Thyroid gland (tissue), 4 donors: ENCODE measurements around the gene COG7. TPM values are rescaled to one million over a fixed set of nuclear protein-coding genes. Genes with fewer than 3 reads are reported as not detected.
"Not testable (repeated sequence)": the region's sequence is repeated elsewhere in the genome, so short reads cannot be mapped to it uniquely, and the experiment has no call there.

Source experiments
- DNase-seq, 2 donors: peaks; one replicate each; pipeline ENCODE4 v3.0.0-alpha.2; 2019
- H3K27ac ChIP-seq, 3 donors: fragments of 200-600 bp; sonication (generic); 1 replicate in 2 of 3; 2 replicates in 1 of 3; pipeline ENCODE4 v1.5.1; 2016 to 2019; ENCODE audit warnings: mild to moderate bottlenecking in 1 of 3, moderate library complexity in 1 of 3
- H3K27me3 ChIP-seq: fragments of 200-600 bp; sonication (generic); one replicate; pipeline ENCODE4 v1.5.1; 2019
- H3K36me3 ChIP-seq, 2 donors: fragments of 200-600 bp; sonication (generic); one replicate each; pipeline ENCODE4 v1.5.1; 2016 to 2019
- H3K4me1 ChIP-seq, 2 donors: fragments of 200-600 bp; sonication (generic); one replicate each; pipeline ENCODE4 v1.5.1; 2017 to 2019
- H3K4me3 ChIP-seq, 3 donors: fragments of 200-600 bp; sonication (generic); replicated peaks in 1 of 3; 1 replicate in 2 of 3; 2 replicates in 1 of 3; pipeline ENCODE4 v1.5.1; 2016; ENCODE audit warnings: mild to moderate bottlenecking in 1 of 3
- H3K9me3 ChIP-seq: fragments of 200-600 bp; sonication (generic); one replicate; pipeline ENCODE4 v1.5.1; 2017
- CTCF ChIP-seq, 6 experiments: fragments of 200-600 bp in 3 of 6; fragments of 450-650 bp in 3 of 6; sonication (generic) in 3 of 6; IDR thresholded peaks; one replicate each; pipeline ENCODE4 v1.5.1; 2016 to 2019; ENCODE audit warnings: antibody characterized with exemption in 6 of 6, mild to moderate bottlenecking in 2 of 6, inconsistent platforms in 1 of 6, moderate library complexity in 1 of 6
- POLR2A ChIP-seq, 2 donors: fragments of 450-650 bp; IDR thresholded peaks; one replicate each; pipeline ENCODE4 v1.6.1; 2017; ENCODE audit warnings: antibody characterized with exemption in 2 of 2, mild to moderate bottlenecking in 2 of 2, moderate library complexity in 1 of 2
- WGBS, 2 donors: methylation state at CpG; one replicate each; pipeline ENCODE4 v1.1.5; 2017; 5-methylcytosine and 5-hydroxymethylcytosine counted together
- intact Hi-C: fragments of 100-400 bp; cut with DNase I; formaldehyde crosslinking; loops from one replicate; pipeline ENCODE4 v1.15.1; 2023
- total RNA-seq, 4 donors: library from RNA; depleted of rRNA; stranded (reverse); fragments of >200 nt; gene quantifications; one replicate each; pipeline ENCODE4 v1.2.3, GENCODE V29; 2016

COG7 gene
- total RNA-seq, 4 donors from 2014 or later, result 27.5 to 35.1 (median 30.8) TPM

DNA sequence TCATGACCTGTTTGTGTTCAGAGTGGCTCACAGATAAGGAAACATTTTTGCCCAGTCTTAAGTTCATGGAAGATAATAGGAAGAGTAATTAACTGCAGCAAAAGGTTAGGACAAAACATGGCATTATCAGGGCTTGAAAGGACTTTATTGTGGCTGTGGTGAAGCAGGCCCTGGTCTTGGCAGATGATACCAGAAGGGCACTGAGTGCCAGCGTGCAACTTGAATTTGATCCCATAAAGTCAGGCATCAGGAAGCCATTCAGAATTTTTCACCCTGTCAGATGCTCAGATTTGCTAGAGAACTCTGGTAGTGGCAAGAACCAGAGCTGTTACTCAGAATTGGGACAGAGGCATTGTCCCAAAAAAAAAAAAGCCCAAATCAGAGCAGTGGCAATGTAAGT lies 11.2 kb upstream of the COG7 start:
- Histone ChIP-seq H3K36me3 (peaks cover 22 to 36% of the 10 kb centered on the region in 2 donors), H3K4me1 (peaks cover 8 to 9% of the 10 kb centered on the region in 2 donors), H3K27me3 (no peaks in the 10 kb centered on the region), H3K9me3 (no peaks in the 10 kb centered on the region), H3K27ac (no peak overlapping the region), H3K4me3 (no peak overlapping the region)
- no peak for DNase-seq
- intact Hi-C loops, result no loop called here
- no peak for TF ChIP-seq POLR2A (IDR thresholded peaks at IDR 0.05)
- WGBS, 2 donors, result 94 to 100% methylated on average over 1 of the region's 1 CpG

GRCh38 chr16:23462994-23463393 lies 10.0 kb upstream of the COG7 start:
- intact Hi-C loops, H3K4me3 ChIP-seq, H3K27me3 ChIP-seq, H3K9me3 ChIP-seq, H3K4me1 ChIP-seq: not testable (repeated sequence)
- peak; percentile 94 to 97 for DNase-seq
- 19 to 27% methylated on average over 6 of the region's 6 CpGs for WGBS, 2 donors
- H3K36me3 ChIP-seq, result peaks cover 22 to 24% of the 10 kb centered on the region in 2 donors
- H3K27ac ChIP-seq, result peak overlapping the region in 1 of 3 donors; percentile 30

- no peaks in the 10 kb centered on the region for H3K27me3 ChIP-seq
- no peak for TF ChIP-seq CTCF (IDR thresholded peaks at IDR 0.05)
- TF ChIP-seq POLR2A (IDR thresholded peaks at IDR 0.05), result no peak
- peak overlapping the region; percentile 60 to 85 (median 77) for H3K4me3 ChIP-seq
- peak overlapping the region in 1 of 3 donors; percentile 85 for H3K27ac ChIP-seq
- intact Hi-C loops, result no loop called here
- H3K9me3 ChIP-seq, result no peaks in the 10 kb centered on the region
- H3K36me3 ChIP-seq, result no peaks in the 10 kb centered on the region
- peaks cover 5 to 24% of the 10 kb centered on the region in 2 donors for H3K4me1 ChIP-seq
- DNase-seq, result no peak
- WGBS, 2 donors, result 54 to 56% methylated on average over 35 to 37 of the region's 37 CpGs
These were observed 506 bp upstream of the COG7 start for GRCh38 chr16:23453338-23454052.

DNA sequence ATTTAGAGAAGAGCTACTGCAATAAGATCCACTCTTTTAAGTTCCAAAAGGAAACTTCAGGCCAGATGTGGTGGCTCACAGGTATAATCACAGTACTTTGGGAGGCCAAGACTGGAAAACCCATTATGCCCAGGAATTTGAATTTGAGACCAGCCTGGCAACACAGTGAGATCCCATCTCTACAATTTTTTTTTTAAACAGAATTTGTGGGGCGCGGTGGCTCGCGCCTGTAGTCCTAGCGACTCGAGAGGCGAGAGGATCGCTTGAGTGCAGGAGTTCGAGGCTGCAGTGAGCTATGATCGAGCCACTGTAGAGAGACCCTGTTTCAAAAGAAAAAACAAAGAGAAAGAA lies 793 bp downstream of the COG7 start:
- no peaks in the 10 kb centered on the region for H3K36me3 ChIP-seq
- TF ChIP-seq POLR2A (IDR thresholded peaks at IDR 0.05), result no peak
- TF ChIP-seq CTCF (IDR thresholded peaks at IDR 0.05), result no peak
- H3K27me3 ChIP-seq, result no peaks in the 10 kb centered on the region
- peak overlapping the region in 2 of 3 donors; percentile 77 to 85 for H3K4me3 ChIP-seq
- H3K4me1 ChIP-seq, result peaks cover 5 to 24% of the 10 kb centered on the region in 2 donors
- no peak for DNase-seq
- intact Hi-C loops, result no loop called here
- H3K27ac ChIP-seq, result peak overlapping the region in 2 of 3 donors; percentile 78 to 85
- whole genome bisulfite sequencing, 2 donors, result 3 to 6% methylated on average over 10 of the region's 10 CpGs
- no peaks in the 10 kb centered on the region for H3K9me3 ChIP-seq

DNA sequence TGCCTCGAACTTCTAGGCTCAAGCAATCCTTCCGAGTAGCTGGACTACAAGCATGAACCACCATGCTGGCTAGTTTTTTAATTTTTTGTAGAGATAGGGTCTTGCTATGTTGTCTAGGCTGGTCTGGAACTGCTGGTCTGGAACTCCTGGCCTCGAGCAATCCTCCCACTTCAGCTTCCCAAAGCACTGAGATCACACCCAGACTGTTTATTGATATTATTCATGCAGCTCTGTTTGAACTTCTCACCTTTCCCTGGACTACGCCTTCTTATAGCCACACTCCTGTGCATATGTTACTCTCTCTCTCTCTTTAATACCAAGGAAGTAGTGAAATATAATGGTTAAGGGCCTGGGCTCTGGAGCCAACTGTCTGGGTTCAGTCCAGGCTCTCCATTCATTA lies 4.6 kb downstream of the COG7 start:
- H3K27ac ChIP-seq, result no peak overlapping the region
- H3K4me3 ChIP-seq, result no peak overlapping the region
- H3K27me3 ChIP-seq, result no peaks in the 10 kb centered on the region
- peaks cover 7 to 16% of the 10 kb centered on the region in 2 donors for H3K36me3 ChIP-seq
- DNase-seq, result no peak
- H3K4me1 ChIP-seq, result peaks cover 1 to 16% of the 10 kb centered on the region in 2 donors
- TF ChIP-seq POLR2A (IDR thresholded peaks at IDR 0.05), result no peak
- TF ChIP-seq CTCF (IDR thresholded peaks at IDR 0.05), result no peak
- intact Hi-C loops, result no loop called here
- no peaks in the 10 kb centered on the region for H3K9me3 ChIP-seq
- 82 to 89% methylated on average over 4 of the region's 4 CpGs for WGBS, 2 donors

DNA sequence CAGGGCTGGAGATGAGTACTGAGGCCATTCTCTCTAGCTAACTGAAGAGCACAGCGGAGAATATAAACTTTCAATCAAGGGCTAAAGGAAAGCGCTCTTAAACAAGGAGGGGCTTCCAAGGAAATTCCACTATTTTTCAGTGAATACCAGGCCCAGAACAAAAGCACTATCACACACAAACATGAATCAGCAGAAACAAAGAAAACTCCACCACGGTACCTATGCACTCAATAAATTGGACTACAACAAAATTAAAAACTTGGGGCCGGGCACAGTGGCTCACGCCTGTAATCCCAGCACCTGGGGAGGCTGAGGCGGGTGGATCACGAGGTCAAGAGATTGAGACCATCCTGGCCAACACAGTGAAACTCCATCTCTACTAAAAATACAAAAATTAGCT lies 15.4 kb downstream of the COG7 start:
- Histone ChIP-seq H3K36me3 (peaks cover 28 to 34% of the 10 kb centered on the region in 2 donors), H3K4me1 (peaks cover 8 to 16% of the 10 kb centered on the region in 2 donors)
- H3K9me3 ChIP-seq, H3K27ac ChIP-seq, DNase-seq, H3K27me3 ChIP-seq, intact Hi-C loops, H3K4me3 ChIP-seq: not testable (repeated sequence)
- 93 to 96% methylated on average over 7 of the region's 7 CpGs for WGBS, 2 donors
